KOPT-K1 (cell line): ENCODE data around the gene HINT2.
A peak's percentile ranks its signal among the peaks of the same experiment; 100 is the strongest.

Experiments used
- H3K27ac ChIP-seq: fragments of 200-600 bp; sonication (generic); 2 replicates; pipeline ENCODE4 v1.5.1; 2016; ENCODE audit warnings: antibody characterized with exemption, mild to moderate bottlenecking, low read depth, low read length; ENCODE audit not compliant: poor library complexity, severe bottlenecking
- H3K36me3 ChIP-seq: fragments of 200-600 bp; sonication (generic); 2 replicates; pipeline ENCODE4 v1.5.1; 2017; ENCODE audit warnings: antibody characterized with exemption, mild to moderate bottlenecking, low read length, moderate library complexity; ENCODE audit not compliant: insufficient read depth
- H3K9me3 ChIP-seq: fragments of 200-600 bp; sonication (generic); 2 replicates; pipeline ENCODE4 v1.5.1; 2017; ENCODE audit warnings: antibody characterized with exemption, low read length, mild to moderate bottlenecking; ENCODE audit not compliant: insufficient read depth, poor library complexity, severe bottlenecking

The HINT2 gene

DNA sequence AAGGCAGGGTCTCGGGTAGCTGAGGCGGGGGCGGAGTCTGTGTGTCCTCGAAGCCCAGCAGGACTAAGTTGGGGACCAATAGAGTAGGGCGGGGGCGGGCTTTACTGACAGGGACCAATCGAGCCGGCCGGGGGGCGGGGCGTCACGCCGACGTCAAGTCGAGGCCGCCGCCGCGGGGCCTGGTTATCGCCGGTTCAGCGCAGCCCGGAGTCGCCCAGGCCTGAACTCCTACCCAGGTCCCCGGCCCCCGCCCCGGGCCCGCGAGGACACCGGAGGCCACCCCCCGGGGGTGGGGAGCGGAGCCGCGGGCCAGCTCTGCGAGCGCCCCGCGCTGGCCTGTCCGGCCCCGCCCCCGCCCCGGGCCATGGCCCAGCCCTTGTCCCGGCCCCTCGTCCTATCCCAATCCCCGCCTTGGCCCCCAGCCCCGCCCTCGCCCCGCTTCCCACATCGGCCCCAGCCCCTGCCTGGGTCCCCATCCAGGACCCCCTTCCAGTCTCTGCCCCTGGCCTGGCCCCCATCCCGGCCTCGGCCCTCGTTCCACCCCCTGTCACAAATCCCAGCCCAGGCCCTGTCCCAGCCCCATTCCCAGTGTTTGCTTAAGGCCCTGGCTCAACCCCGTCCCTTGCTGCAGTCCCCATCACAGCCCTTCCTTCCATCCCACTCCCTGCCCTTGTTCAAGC lies 14.4 kb upstream of the HINT2 start, which contains the start of gene TMEM8B:
TSS of gene TMEM8B (plus strand) at position 145 of the 680 bp plus-strand sequence. CDS start at position 365, 220 bp downstream.
- H3K36me3 ChIP-seq, result no peaks in the 10 kb centered on the region
- H3K27ac ChIP-seq, result peak within 1 kb of the TSS; percentile 48
- no peaks in the 10 kb centered on the region for H3K9me3 ChIP-seq

DNA sequence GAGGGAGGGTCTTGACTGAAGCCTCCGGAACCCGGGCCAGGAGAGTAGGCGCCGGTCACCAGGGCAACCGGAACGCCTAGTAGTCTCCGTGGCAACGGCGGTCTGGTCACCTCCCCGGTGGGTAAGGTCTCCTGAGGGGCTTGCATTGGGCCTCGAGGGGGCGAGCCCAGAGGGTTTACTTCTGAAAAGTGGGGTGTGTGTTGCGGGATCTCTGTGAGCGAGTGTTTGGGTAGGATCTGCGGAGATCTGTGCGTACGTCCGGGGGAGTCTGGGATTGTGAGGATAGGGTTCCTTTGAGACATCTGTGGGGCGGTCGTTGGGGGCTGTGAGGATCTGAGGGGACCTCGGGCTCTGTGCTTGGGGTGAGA lies 13.9 kb upstream of the HINT2 start, which contains the start of gene FAM221B:
TSS of gene FAM221B (minus strand) at position 17 of the 368 bp plus-strand sequence. CDS start 2,571 bp downstream, outside the sequence.
- Histone ChIP-seq H3K36me3 (no peaks in the 10 kb centered on the region), H3K27ac (peak within 1 kb of the TSS; percentile 48), H3K9me3 (no peaks in the 10 kb centered on the region)

DNA sequence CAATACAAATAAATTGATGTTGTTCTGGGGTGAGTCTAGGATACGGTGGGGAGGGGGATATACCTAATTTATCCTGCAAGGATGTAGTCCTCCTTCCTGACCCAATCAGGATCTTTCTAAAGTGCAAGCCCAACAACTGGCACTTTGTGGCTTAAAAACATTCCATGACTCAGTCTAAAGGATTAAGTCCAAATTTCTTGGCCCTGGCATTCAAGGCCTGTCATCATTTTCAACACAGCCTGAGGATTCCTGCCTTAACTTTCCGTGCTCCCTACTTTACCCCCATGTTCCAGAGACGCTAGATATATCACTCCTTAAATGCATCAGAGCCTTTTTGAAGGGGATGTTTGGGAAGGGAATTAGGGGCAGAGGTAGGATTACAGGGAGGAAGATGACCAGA lies 12.6 kb upstream of the HINT2 start:
- H3K27ac ChIP-seq, result no peak overlapping the region
- H3K36me3 ChIP-seq, result no peaks in the 10 kb centered on the region

GRCh38 chr9:35826071-35826701 lies 11.3 kb upstream of the HINT2 start:
- no peak overlapping the region for H3K27ac ChIP-seq
- H3K36me3 ChIP-seq, result no peaks in the 10 kb centered on the region
- no peaks in the 10 kb centered on the region for H3K9me3 ChIP-seq

More for the DNA sequence above, 12.6 kb upstream of the HINT2 start:
- H3K9me3 ChIP-seq, result no peaks in the 10 kb centered on the region

DNA sequence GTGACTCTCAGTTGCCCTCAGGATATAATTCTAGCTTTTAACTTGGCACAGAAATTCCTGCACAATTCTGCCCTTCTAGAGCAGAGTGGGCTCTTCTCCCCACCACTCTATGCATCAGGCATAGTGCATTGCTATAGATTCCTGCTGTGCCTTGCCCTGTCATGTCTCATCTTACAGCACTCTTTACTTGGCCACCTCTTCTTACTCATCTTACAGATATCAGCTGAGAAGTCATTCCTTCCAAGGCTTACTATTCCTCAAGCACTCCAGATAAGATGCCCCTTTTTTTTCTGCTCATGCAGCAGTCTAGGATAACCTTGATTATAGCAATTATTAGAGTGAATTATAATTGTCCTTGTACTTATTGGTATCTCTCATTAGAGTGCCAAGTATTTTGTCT lies 8.1 kb upstream of the HINT2 start:
- H3K36me3 ChIP-seq, result no peaks in the 10 kb centered on the region
- no peaks in the 10 kb centered on the region for H3K9me3 ChIP-seq
- H3K27ac ChIP-seq, result no peak overlapping the region

DNA sequence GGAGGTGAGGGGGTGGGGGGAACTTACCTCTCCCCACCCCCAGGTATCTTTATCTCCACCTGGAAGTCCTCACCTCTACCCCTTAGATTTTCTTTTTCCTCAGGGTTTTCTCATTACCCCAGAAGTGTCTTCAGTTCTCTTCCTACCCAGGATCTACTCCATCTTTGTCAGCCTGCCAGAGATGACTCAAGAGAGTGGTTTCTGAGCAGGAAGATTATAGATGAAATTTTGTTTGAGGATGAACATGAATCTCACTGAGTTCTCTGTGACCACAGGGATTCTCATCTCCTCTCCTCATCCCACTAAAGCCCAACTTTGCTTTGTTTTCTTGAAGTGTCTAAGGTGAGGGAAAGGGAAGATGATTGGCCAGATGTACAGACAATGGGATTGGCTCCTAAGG lies 5.2 kb upstream of the HINT2 start:
- Histone ChIP-seq H3K9me3 (no peaks in the 10 kb centered on the region), H3K27ac (no peak overlapping the region), H3K36me3 (no peaks in the 10 kb centered on the region)

- Histone ChIP-seq H3K36me3 (no peaks in the 10 kb centered on the region), H3K9me3 (no peaks in the 10 kb centered on the region), H3K27ac (no peak overlapping the region)
Measured at GRCh38 chr9:35818341-35818740, 3.5 kb upstream of the HINT2 start.

DNA sequence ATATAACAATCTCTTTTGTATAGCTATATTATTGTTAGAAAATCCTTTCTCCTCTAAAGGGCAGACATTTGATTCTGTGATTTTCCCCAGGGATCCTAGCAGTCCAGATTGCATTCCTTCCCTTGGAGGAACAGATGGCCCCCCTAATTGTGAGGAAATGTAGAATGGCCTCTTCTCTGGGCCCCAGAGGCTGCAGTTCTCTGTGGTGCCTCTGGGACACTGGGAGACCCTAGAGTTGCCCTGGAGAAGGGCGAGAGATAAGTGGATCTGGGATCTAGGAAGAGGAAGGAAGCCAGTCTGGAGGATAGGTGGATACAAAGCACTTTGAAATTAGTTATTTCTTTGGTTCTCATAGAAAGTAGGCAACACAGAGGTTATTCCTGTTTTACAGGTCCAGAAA lies 1.9 kb upstream of the HINT2 start:
- Histone ChIP-seq H3K36me3 (no peaks in the 10 kb centered on the region), H3K9me3 (no peaks in the 10 kb centered on the region), H3K27ac (no peak overlapping the region)

- H3K27ac ChIP-seq, result peak overlapping the region; percentile 87
- H3K36me3 ChIP-seq, result peaks cover 1% of the 10 kb centered on the region; the same call in 1 of the 2 replicates
- H3K9me3 ChIP-seq, result no peaks in the 10 kb centered on the region
Measured at GRCh38 chr9:35814106-35814840, 569 bp downstream of the HINT2 start.

- H3K27ac ChIP-seq, result peak overlapping the region; percentile 87
- H3K9me3 ChIP-seq, result no peaks in the 10 kb centered on the region
- H3K36me3 ChIP-seq, result peaks cover 8% of the 10 kb centered on the region; the same call in 1 of the 2 replicates
Measured at GRCh38 chr9:35813434-35814105, 1.3 kb downstream of the HINT2 start.

GRCh38 chr9:35812025-35812602 lies 2.7 kb downstream of the HINT2 start, which contains the start of gene SPAG8:
Gene SPAG8, minus strand, starts transcription at chr9:35812262. Its CDS starts 115 bp downstream, at chr9:35812147.
- Histone ChIP-seq H3K9me3 (no peaks in the 10 kb centered on the region), H3K27ac (peak within 1 kb of the TSS; percentile 63), H3K36me3 (peaks cover 19% of the 10 kb centered on the region; the same call in 1 of the 2 replicates)

GRCh38 chr9:35811381-35812024 lies 3.3 kb downstream of the HINT2 start:
- peaks cover 22% of the 10 kb centered on the region; the same call in 1 of the 2 replicates for H3K36me3 ChIP-seq
- H3K27ac ChIP-seq, result peak overlapping the region; percentile 63

GRCh38 chr9:35810122-35810521 lies 4.7 kb downstream of the HINT2 start:
- Histone ChIP-seq H3K36me3 (peaks cover 28% of the 10 kb centered on the region; the same call in 1 of the 2 replicates), H3K27ac (no peak overlapping the region), H3K9me3 (no peaks in the 10 kb centered on the region)

More at GRCh38 chr9:35811381-35812024, 3.3 kb downstream of the HINT2 start:
- no peaks in the 10 kb centered on the region for H3K9me3 ChIP-seq

- Histone ChIP-seq H3K9me3 (no peaks in the 10 kb centered on the region), H3K36me3 (peaks cover 28% of the 10 kb centered on the region; the same call in 1 of the 2 replicates), H3K27ac (no peak overlapping the region)
Measured at GRCh38 chr9:35808433-35808832, 6.4 kb downstream of the HINT2 start.
